ENCODE data around the gene GPATCH2. TPM values are rescaled to one million over a fixed set of nuclear protein-coding genes. Genes with fewer than 3 reads are reported as not detected.
"Not testable (repeated sequence)": the region's sequence is repeated elsewhere in the genome, so short reads cannot be mapped to it uniquely, and the experiment has no call there.

Gene GPATCH2
- total RNA-seq, 4 donors from 2014 or later, result 6.1 to 16.6 (median 11.0) TPM

GRCh38 chr1:217586586-217586985, 44.3 kb downstream of the GPATCH2 start:
- DNase-seq, result no peak
- no peak for TF ChIP-seq POLR2A (IDR thresholded peaks at IDR 0.05)
- no peak overlapping the region for H3K4me3 ChIP-seq
- peaks cover 0 to 22% (median 0%) of the 10 kb centered on the region in 3 donors for H3K36me3 ChIP-seq
- no peak overlapping the region for H3K27ac ChIP-seq
- WGBS, 2 donors, result 65 to 69% methylated on average over 4 of the region's 4 CpGs
- no peaks in the 10 kb centered on the region for H3K27me3 ChIP-seq
- no peaks in the 10 kb centered on the region for H3K9me3 ChIP-seq
- intact Hi-C loops (cut with DNase I), result no loop called here
- no peaks in the 10 kb centered on the region for H3K4me1 ChIP-seq

- H3K4me3 ChIP-seq, result no peak overlapping the region
- H3K4me1 ChIP-seq, result no peaks in the 10 kb centered on the region
- H3K9me3 ChIP-seq, result no peaks in the 10 kb centered on the region
- H3K27me3 ChIP-seq, result no peaks in the 10 kb centered on the region
- H3K36me3 ChIP-seq, result peaks cover 0 to 24% (median 0%) of the 10 kb centered on the region in 3 donors
- TF ChIP-seq POLR2A (IDR thresholded peaks at IDR 0.05), result no peak
- no peak for TF ChIP-seq CTCF (IDR thresholded peaks at IDR 0.05)
- H3K27ac ChIP-seq, result no peak overlapping the region
- 88% methylated on average over 2 of the region's 2 CpGs for WGBS, 2 donors
- intact Hi-C loops (cut with DNase I), result no loop called here
- no peak for DNase-seq
These were observed 45.3 kb downstream of the GPATCH2 start for GRCh38 chr1:217585577-217585976.

DNA sequence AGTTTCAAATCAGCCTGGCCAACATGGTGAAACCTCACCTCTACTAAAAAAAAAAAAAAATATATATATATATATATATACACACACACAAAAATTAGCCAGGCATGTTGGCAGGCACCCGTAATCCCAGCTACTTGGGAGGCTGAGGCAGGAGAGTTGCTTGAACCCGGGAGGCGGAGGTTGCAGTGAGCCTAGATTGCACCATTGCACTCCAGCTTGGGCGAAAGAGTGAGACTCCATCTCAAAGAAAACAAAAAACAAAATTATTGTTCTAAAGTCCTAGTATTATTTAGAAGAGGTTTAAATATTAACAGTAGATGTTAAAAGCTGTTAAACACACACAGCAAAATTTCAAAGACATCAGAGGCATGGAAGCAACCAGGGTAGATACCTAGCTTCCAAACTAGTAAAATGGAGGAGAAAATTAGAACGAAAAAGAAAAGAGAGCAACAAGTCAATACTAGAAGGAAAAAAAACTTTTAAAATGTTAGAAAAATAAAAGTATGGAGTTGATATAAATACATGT, 46.5 kb downstream of the GPATCH2 start:
- intact Hi-C loops (cut with DNase I); H3K27me3 ChIP-seq; DNase-seq; H3K9me3 ChIP-seq; H3K4me1 ChIP-seq; H3K4me3 ChIP-seq; H3K27ac ChIP-seq: not testable (repeated sequence)
- H3K36me3 ChIP-seq, result peaks cover 0 to 24% (median 0%) of the 10 kb centered on the region in 3 donors
- 93 to 98% methylated on average over 5 of the region's 5 CpGs for WGBS, 2 donors

DNA sequence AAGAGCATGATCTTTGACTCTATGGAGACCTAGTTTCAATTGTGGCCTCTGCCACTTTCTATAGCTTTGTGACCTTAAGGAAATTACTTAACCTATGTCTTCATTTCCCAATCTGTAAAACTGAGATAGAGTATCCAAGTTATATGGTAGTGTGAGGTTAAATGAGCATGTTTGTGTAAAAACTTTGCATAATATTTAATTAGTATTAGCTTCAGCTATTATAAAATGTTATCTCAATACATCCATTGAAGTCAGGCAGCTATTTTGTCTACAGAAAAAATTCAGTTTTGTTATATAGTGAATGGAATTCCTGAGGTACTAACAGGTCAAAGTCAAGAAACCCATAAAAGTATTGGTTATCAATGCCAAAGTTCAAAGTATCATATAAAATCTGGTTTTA, 53.6 kb downstream of the GPATCH2 start:
- H3K4me1 ChIP-seq, result no peaks in the 10 kb centered on the region
- no peak overlapping the region for H3K27ac ChIP-seq
- H3K27me3 ChIP-seq, result no peaks in the 10 kb centered on the region
- no peak for DNase-seq
- TF ChIP-seq CTCF (IDR thresholded peaks at IDR 0.05) (no peak), POLR2A (IDR thresholded peaks at IDR 0.05) (no peak)
- no peaks in the 10 kb centered on the region for H3K9me3 ChIP-seq
- H3K36me3 ChIP-seq, result peaks cover 0 to 7% (median 0%) of the 10 kb centered on the region in 3 donors
- H3K4me3 ChIP-seq, result no peak overlapping the region
- intact Hi-C loops (cut with DNase I), result no loop called here

DNA sequence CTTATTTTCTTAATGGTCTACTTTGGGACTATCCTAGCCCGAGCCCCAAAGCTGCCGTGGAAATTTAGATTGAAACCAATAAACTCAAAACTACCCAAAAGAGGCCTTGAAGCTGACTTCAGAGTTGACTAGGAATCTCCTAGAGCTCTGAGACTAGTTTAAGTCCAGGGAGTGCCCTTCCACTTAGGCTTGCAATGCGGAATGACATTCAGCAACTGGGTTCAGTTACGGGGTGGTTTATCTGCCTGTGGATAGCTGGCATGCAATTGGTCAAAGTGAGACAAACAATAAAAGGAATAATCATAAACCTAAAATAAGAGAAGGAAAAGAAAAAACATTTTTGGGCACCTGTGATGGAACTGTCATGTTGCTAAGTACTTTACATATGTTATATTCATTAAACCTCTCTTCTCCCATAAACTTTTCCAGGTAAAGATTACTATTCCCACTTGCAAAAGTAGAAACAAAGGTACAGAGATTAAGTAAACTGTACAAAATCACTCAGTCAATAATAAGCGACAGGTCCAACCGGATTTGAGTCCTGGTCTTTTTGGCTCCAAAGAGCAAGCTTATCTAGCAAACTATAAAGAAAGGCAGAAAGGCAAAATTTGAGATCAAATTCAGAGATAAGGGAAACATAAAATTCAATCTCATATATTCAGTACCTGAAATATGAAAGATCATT, 56.5 kb downstream of the GPATCH2 start:
- no peak for DNase-seq
- 88% methylated on average over 6 of the region's 6 CpGs for WGBS, 2 donors

More for the DNA sequence above, 56.5 kb downstream of the GPATCH2 start:
- no peak overlapping the region for H3K4me3 ChIP-seq
- no peaks in the 10 kb centered on the region for H3K4me1 ChIP-seq
- TF ChIP-seq POLR2A (IDR thresholded peaks at IDR 0.05) (no peak), CTCF (IDR thresholded peaks at IDR 0.05) (no peak)
- no peak overlapping the region for H3K27ac ChIP-seq
- no peaks in the 10 kb centered on the region for H3K36me3 ChIP-seq
- intact Hi-C loops (cut with DNase I), result no loop called here
- H3K27me3 ChIP-seq, result no peaks in the 10 kb centered on the region
- no peaks in the 10 kb centered on the region for H3K9me3 ChIP-seq

Measured in esophagus squamous epithelium (tissue), 5 donors.